Activated CD8-positive, alpha-beta memory T cell treated with anti-CD3 and anti-CD28 coated beads, Interleukin-2, amount 50 U/mL, for 1 hour (primary cell): ENCODE measurements around the gene PMFBP1.

Experiments
- DNase-seq: peaks from one replicate; pipeline ENCODE4 v3.0.0-alpha.2; 2020; ENCODE audit errors: extremely low read depth

Gene PMFBP1

DNA sequence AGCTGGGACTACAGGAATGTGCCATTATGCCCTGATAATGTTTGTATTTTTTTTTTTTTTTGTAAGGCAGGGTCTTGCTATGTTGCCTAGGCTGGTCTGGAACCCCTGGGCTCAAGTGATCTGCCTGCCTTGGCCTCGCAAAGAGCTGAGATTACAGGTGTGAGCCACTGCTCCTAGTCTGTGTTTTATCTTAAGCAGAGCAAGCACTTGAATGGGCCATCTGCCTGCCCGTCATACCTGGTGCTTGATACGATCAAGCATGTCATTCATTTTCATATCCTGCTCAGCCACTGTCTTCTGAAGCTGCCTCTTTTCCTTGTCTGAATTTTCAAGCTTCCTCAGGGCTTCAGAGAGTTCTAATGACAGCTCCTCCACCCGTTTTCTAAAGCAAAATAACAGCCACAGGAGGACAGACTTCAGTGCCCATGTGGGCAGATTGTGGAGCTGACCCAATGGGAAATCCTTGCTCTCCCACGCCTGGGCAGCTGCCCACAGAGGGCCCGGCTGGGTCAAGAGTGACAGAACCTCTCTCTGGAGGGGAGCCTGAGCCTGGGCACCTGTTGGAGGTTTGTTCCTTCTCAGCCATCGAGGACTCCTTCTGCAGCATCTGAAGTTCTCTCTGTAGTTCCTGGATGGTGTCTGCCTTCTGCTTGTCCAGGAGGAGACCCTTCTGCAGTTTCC lies 41.8 kb downstream of the PMFBP1 start:
- DNase-seq, result no peak

DNA sequence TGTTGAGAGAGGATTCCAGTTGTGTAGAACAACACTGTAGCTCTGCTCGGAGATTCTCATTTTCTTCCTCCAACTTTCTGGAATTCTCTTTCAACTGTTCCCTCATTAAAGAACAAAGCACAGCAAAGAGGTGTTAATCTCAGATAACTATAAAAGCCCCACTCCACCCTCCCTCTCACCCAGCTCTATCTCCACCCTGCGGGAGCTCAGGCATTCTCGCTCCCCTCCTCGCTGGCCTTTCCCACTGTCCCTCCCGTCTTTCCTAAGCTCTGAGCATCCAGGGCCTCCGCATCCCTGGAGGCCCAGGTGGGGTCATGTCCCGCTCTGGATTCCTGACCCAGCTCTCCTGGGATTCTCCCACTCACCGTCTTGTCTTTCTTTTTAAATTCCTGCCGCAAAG lies 43.3 kb downstream of the PMFBP1 start:
- no peak for DNase-seq

DNA sequence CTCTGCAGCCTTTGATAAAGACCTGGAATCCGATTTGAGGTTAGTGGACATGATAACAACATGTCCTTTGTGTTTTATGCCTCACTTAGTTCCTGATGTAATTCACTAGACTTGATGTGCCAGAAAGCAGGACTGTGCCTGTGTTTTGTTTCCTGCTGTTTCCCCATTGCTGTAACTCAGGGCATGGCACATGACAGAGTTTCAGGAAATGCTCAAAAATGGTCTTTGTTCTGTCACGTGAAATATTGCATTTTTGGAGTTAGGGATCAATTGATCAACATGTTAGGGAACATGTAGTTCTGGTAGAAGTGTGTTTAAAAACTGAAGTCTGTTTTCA lies 45.6 kb downstream of the PMFBP1 start:
- no peak for DNase-seq

DNA sequence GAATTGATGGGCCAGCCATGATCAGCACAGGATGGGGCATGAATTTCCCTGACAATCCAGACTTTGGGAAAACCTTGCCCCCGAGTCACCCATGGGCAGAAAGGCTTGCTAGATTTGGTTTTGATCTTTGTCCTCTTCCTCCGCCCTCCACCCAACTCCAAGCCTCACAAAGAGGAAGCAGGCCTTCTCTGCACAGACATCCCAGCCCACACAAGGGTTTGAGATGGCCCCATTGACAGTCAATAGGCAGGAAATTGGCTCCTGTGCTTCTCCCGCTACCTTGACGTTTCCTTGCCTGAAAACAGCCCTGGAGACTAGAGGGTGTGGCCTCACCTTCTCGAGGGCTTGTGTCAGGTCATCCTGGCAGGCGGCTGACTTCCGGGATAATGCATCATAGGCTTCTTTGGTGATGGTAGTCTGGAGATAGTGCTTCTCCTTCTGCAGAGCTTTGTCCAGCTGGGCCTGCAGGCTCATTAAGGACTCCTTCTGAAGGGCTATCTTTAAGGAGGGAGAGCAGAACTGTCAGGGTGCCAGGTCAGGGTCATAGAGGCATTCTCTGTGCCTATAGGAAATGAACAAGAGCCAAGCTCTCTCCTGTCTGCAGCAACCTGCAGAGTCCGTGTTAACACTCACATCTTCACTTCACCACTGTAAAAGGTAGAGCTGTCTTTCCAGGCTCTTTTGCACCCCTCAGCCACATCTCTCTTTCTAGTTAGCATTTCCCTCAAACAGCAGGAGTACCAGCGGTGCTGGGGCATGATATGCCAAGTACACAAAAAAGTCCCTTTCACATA lies 46.1 kb downstream of the PMFBP1 start:
- DNase-seq, result no peak

DNA sequence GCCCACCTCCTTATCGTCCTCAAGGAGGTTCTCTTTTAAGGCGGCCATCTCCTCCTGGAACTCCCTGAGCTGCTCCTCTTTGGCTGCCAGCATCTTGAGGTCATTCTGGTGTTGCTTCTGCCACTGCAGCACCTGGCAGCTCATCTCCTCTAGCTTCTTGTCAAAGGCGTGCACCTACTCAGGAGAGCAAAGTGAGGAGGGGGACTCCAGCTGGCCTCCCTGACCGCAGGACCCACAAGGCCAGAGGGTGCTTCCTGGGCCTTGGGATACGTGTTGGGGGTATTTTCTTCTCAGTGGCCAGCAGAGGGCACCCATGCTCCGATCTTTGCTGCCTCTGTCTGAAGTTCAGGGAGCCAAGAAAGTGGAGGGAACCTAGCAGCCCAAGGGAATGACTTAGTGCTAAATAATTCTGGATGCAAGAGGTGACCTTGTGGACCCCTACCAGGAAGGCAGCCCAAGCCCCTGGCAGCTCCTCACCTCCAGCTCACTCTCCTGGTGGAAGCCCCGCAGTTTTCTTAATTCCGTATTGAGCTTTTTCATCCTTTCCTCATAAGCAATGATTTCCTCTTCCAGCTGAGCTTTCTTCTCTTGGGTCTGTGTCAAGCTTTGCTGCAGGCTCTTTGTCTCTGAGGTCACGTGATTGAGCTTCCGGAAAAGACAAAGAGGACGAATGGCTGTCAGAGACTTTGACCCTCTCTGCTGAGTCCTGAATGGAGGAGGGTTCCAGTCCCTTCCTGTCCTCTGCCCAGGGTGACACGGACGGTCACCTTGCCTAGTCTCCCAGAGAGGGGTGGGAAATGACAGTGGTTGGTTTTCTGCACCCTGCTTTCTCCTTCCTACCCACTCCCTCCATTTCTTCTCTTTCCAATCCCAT lies 47.0 kb downstream of the PMFBP1 start:
- no peak for DNase-seq

DNA sequence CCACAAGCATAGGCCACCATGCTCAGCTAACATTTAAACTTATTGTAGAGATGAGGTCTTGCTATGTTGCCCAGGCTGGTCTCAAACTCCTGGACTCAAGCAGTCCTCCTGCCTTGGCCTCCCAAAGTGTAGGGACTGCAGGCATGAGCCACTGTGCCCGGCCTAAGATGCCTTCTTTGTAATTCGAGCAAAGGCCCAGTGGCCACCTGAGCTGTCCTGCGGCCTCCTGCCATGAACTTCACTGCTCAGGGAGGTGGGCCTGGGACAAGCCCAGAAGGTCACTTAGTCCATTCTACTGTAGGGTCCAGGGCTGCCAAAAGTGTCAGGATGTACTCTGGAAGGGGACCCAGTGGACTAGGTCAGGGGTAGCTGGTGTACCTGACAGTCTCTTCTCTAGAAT lies 47.8 kb downstream of the PMFBP1 start:
- no peak for DNase-seq

DNA sequence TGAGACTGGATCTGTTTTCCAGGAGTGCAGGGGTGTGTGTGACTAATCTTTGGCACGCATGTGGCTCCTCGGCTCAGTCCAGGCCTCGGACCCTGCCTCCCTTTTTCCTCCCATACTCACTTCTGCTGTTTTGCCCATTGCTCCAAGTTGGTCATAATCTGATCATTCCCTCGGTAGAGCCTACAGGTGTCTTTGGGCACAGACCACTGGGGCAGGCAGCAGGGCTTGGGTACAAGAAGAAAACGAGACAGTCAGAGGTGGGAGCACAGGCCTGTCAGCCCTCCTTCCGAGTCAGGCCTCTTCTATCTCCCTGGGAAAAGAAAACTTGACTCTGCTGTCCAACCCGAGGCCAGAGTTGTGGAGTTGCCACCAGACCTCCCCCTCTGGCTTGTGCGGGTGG lies 48.5 kb downstream of the PMFBP1 start:
- no peak for DNase-seq

DNA sequence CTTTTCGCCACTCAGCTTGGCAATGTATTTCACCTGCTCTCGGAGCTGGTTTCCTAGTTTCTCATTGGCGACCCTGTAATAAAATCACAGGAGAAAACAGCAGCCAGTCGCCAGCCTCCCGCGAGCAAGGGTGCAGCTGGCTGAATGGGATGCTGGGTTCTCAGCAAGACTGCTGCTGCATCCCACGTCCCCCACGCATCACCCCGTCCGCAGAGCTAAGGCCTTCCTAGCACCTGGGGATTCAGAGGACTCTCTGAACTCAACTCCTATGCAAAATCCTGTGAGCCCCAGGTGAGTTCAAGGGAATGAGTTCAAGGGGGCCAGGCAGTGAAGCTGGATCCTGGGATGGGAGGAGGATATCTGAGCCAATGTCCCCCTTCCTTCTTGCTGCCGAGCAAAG lies 49.0 kb downstream of the PMFBP1 start:
- DNase-seq, result no peak

DNA sequence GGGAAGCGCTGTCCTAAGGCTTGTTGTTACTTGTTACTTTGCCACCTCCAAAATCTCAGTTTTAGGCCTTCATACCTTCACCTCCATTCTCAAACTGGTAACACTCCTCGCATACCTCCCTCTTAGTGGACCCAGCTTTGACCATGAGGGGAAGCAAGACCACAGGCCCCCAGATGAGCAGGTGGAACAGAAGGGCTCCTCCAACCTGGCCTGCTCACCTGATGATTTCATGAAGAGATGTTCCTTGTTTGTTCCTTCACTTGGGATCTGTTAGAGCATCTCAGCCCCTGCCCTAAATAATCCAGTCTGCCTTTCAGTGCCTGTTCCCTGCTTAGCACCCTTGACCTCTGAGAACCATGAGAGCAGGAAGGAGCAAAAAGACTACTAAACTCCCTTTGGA lies 49.6 kb downstream of the PMFBP1 start:
- DNase-seq, result no peak

DNA sequence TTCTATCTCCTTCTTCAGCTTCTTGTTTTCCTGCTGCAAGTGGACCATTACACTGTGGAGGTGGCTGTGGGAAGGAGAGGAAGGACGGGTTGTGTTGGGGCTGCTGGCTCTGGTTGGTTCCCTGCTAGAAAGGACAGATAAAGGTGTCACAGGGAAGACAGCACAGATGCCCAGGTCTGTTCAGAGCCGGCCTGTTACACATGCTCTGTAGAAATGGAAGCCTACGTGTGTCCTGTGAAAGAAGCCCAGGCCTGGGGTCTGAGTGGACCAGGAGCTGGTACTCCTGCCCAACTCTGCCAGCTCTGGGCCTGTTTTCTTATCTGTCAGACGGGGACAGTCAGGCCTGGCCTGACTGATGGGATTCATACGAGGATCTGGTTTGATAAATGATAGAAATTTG lies 51.9 kb downstream of the PMFBP1 start:
- no peak for DNase-seq

DNA sequence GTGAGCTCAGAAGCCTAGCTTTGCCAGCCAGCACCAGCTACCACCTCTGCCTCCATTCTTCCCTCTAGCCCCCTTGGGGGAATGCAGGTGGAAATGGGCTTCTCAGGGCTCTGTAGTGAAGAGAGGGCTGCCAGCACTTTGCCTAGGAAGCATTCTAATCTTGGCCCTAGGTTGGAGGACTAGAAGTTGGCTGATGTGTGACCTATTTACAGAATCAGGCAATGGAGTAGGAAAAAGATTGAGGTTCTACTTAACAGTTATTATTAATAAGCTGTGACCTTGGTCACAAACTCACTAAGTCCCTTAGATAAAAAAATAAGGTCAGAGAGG lies 58.4 kb downstream of the PMFBP1 start:
- no peak for DNase-seq

DNA sequence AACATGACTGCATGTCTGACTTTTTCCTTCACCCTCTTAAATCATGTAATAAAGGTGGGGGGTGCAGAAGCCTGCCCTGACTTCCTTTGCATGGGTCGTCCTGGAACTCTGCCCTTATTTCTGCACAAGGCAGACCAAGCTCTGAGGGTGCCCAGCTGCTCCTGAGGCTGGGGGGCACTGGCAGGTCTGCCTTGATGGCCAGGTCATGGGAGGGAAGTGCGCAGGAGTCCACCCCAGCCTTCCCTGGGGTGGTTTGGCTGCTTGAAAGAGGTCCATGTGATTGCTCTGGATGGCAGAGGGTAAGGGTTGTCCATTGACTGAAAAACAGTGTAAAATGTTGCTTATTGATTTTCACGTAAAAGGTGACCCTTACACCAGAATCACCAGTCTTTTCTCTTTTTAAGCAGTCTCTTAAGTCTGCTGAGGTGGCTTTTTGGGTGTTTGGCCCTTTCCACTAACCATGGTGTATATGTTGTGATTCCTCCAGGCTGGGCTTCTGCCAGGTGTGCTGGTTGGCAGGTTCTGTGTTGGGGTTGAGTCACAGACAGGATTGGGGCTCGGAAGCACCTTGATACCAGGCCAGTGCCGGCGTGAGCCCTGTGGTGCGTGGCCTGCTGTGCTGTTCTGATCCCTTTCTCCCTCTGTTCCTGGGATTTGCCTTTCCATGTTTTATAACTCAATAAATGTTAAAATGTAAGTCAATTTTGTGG lies 58.9 kb downstream of the PMFBP1 start:
- no peak for DNase-seq

DNA sequence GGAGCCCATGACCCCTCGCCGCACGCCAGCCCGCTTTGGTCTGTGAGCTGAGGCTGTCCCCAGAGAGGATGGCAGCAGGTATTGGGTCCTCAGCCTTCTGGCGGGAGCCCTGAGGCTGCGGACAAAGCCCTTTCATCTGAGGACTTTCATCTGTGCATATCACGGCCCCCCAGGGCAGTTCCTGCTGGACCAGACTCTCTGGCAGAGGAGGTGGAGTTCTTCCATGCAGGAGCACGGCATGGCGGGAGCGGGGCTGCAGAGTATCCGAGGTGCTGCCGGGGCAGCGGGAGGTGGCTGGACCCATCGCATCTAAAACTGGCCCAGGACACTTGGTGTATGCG lies 59.5 kb downstream of the PMFBP1 start:
- DNase-seq, result no peak

DNA sequence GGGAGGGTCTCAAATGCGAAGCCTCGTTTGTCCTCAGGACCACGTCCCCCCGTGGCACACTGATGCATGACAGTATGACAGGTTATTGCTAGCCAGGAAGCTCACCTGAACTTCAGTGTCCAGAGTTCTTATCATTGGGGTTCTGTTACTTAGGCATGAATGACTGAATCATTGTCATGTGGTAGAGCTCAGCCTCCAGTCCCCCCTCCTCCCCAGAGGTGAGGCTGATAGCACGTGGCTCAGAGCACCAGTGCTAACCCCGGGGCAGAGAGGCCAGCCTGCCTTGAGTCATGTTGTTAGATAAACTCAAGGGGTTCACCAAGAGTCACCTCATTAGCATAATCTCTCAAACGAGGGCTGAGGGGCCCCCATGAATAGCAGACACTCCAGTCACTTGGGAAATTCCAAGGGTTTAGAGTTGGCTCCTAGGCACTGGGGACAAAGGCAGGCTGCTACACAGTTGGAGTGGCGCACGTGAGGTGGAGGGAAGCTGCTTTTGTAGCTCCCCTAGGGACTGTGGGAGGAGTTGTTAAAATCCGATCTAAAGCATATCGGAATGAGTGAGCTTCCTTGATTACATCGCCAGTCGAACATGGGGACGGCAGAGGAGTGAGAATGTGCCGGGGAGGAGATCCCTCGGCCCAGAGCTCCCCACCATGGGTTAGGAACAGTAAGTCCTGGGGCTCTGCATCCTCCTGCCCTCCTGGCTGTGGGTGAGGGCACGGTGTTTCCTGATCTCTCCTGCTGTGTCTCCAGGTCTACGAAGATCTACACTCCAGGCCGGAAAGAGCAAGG lies 60.1 kb downstream of the PMFBP1 start:
- DNase-seq, result no peak

DNA sequence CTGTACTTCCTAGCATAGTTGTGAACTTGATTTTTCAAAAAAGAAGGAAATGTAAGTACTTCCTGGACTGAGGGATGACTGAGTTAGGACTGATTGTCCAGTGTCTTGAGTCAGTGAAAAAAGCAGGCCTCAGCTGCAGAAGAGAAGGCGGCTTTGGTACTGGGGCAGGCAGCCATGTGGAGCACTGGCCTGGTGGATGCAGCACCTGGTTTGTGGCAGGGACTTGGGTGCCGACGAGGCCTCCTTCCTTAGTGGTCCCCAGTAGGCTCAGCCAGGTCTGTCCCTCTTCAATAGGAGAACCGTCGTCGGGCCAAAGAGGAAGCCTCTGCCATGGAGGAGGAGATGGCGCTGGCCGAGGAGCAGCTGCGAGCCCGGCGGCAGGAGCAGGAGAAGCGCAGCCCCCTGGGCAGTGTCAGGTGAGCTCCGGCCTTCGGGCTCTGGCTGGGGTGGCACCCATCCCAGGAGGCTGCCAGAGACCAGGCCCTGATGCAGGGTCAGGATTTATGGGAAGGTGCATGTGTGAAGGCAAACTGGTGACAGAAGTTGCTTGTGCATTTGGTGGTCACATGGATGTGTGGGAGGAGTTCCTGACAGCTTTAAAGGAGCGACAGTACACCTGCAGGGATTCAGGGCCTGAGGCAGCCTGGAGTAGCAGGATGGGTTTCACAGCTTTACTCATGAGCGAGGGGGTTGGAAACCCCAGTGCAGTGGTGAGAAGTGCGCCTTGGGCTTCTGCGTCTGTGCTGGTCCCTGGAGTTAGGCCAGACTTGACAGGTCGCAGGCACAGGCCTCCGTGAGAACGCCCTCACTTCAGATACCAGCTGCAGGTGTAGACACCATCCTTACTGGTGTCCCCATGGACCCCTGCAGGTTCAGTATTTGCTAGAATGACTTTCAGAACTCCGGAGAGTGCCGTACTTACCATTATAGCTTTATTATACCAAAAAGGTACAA lies 61.0 kb downstream of the PMFBP1 start:
- no peak for DNase-seq

DNA sequence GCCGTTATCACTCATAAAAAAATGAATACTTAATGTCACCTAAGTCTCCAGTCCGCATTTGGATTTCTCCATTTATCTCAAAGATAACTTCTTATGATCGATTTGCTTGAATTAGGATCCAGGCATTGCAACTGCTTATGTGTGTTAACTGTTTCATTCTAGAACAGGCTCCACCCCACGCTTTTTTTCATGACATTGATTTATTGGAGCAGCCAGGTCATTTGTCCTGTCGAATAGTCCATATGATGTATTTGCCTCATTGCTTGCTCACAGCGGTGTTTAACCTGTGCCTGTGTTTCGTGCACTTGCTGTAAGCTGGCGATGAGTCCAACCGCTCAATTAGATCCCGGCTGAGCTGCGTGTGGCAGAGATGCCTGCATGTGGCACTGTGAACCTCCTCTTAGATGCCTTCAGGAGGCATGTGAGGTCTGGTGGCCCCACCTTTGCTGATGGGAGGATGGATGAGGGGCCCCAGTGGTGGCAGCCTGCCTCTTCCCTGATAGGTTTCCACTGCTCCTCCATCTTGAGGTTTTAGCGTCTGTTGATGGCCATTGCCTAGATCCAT lies 61.9 kb downstream of the PMFBP1 start:
- DNase-seq, result no peak

DNA sequence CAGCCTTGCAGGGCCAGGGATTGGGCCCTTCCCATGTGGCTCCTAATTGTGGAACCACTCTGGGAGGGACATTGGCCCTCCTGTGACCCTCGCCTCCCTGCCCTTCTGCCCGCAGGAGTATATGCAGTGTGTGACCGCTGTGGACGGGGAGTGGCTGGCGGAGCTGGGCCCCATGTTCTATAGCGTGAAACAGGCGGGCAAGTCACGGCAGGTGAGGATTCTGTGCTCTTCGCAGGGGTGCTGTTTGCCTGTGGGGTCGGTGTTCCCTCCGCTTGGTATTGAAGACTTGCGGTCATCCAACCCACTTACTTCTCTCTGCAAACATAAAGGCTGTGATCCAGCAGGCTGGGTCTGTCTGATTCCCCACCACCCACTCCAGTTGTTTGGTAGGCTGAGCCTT lies 62.7 kb downstream of the PMFBP1 start:
- DNase-seq, result no peak

DNA sequence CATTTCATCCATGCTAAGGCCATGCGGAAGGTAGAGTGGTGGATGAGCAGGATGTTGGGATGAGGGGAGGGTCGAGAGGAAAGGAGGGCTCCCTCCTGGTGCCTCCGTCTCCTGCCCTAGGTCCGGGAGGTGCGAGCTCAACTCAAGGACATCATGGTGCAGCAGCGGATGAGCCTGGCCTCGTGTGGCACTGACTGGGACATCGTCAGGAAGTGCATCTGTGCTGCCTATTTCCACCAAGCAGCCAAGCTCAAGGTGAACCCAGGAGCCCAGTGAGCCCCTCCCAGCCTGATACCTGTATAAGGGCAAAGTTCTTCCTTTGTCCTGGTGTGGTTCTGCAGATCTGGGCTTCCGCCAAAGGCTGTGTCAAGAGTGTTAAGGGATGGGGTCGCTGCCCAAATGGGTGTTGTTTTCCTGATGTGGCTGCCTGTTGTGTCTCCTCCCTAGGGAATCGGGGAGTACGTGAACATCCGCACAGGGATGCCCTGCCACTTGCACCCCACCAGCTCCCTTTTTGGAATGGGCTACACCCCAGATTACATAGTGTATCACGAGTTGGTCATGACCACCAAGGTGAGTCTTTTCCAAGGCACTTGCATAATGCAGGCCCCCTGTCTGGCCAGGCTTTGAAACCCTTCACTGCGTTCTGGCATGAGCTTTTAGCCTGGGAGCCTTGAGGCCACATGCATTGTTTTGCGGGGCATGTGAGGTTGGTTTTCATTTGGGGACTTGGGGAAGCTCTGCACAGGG lies 63.4 kb downstream of the PMFBP1 start:
- no peak for DNase-seq

DNA sequence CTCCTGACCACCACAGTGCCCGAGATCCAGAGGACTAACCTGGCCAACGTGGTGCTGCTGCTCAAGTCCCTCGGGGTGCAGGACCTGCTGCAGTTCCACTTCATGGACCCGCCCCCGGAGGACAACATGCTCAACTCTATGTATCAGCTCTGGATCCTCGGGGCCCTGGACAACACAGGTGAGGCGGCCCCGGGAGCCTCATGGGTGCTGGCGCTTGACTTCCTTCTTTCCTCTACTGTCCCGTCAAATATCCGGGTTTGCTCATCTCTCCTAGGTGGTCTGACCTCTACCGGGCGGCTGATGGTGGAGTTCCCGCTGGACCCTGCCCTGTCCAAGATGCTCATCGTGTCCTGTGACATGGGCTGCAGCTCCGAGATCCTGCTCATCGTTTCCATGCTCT lies 64.6 kb downstream of the PMFBP1 start:
- DNase-seq, result no peak
